Endothelial cell of umbilical vein (primary cell): Measurements from ENCODE around the gene IPO9.

ENCODE experiments used
- CTCF ChIP-seq, 2 donors: IDR thresholded peaks; 1 replicate in 1 of 2; 2 replicates in 1 of 2; pipeline ENCODE4 v1.5.1; 2011; ENCODE audit warnings: low read length in 2 of 2, mild to moderate bottlenecking in 2 of 2, moderate library complexity in 2 of 2, control low read depth in 1 of 2, inconsistent platforms in 1 of 2, low read depth in 1 of 2; ENCODE audit not compliant: insufficient read depth in 1 of 2; ENCODE audit errors: extremely low read depth in 1 of 2
- EZH2 ChIP-seq: IDR thresholded peaks from 2 replicates; pipeline ENCODE4 v1.6.1; 2012; ENCODE audit warnings: borderline replicate concordance, low read depth, mild to moderate bottlenecking, moderate library complexity, low read length, inconsistent platforms; ENCODE audit not compliant: severe bottlenecking
- FOS ChIP-seq: IDR thresholded peaks from 2 replicates; pipeline ENCODE4 v1.6.1; 2011; ENCODE audit warnings: mild to moderate bottlenecking, low read length, moderate library complexity, borderline replicate concordance; ENCODE audit not compliant: insufficient read depth
- GATA2 ChIP-seq: IDR thresholded peaks from 2 replicates; pipeline ENCODE4 v1.7.0; 2011; ENCODE audit warnings: low read depth, mild to moderate bottlenecking, moderate library complexity, mixed read lengths, low read length; ENCODE audit not compliant: insufficient read length, insufficient read depth
- JUN ChIP-seq: IDR thresholded peaks from 2 replicates; pipeline ENCODE4 v1.6.1; 2011; ENCODE audit warnings: borderline replicate concordance, low read depth; ENCODE audit not compliant: insufficient read length, insufficient read depth
- MAX ChIP-seq: IDR thresholded peaks from 2 replicates; pipeline ENCODE4 v1.6.1; 2011; ENCODE audit not compliant: insufficient read depth, insufficient read length
- MYC ChIP-seq: IDR thresholded peaks from one replicate; pipeline ENCODE4 v1.6.1; 2011; ENCODE audit warnings: mild to moderate bottlenecking, low read depth, low read length
- POLR2A ChIP-seq: IDR thresholded peaks from 2 replicates; pipeline ENCODE4 v1.6.1; 2012; ENCODE audit warnings: low read depth, mild to moderate bottlenecking, control low read depth, low read length
- POLR2AphosphoS5 ChIP-seq: IDR thresholded peaks from 2 replicates; pipeline ENCODE4 v1.6.1; 2012; ENCODE audit warnings: low read depth, mild to moderate bottlenecking, control low read depth, low read length, moderate library complexity; ENCODE audit not compliant: insufficient read depth

- TF ChIP-seq EZH2 (no peak), POLR2AphosphoS5 (no peak), POLR2A (no peak), CTCF (IDR thresholded peaks at IDR 0.05; ENCODE audit: extremely low read depth in 1 of 2, insufficient read depth in 1 of 2, low read depth in 1 of 2, low read length in 2 of 2) (no peak), MYC (no peak), MAX (no peak), GATA2 (no peak), JUN (peak; percentile 2), FOS (no peak)
These were observed 30.5 kb downstream of the IPO9 start for GRCh38 chr1:201859424-201859823.
